ENCODE results near the gene MRPL50. TPM values are rescaled to one million over a fixed set of nuclear protein-coding genes. Genes with fewer than 3 reads are reported as not detected.

Gene MRPL50
- total RNA-seq, 1 donor from 2014 or later = 10.9 TPM

- no peak overlapping the region for H3K4me3 ChIP-seq
- H3K4me1 ChIP-seq = no peaks in the 10 kb centered on the region
- H3K27ac ChIP-seq = no peak overlapping the region
- ATAC-seq (peak; percentile 45 to 71), DNase-seq (no peak)
- H3K9me3 ChIP-seq = no peaks in the 10 kb centered on the region
- TF ChIP-seq, protein P1, sequence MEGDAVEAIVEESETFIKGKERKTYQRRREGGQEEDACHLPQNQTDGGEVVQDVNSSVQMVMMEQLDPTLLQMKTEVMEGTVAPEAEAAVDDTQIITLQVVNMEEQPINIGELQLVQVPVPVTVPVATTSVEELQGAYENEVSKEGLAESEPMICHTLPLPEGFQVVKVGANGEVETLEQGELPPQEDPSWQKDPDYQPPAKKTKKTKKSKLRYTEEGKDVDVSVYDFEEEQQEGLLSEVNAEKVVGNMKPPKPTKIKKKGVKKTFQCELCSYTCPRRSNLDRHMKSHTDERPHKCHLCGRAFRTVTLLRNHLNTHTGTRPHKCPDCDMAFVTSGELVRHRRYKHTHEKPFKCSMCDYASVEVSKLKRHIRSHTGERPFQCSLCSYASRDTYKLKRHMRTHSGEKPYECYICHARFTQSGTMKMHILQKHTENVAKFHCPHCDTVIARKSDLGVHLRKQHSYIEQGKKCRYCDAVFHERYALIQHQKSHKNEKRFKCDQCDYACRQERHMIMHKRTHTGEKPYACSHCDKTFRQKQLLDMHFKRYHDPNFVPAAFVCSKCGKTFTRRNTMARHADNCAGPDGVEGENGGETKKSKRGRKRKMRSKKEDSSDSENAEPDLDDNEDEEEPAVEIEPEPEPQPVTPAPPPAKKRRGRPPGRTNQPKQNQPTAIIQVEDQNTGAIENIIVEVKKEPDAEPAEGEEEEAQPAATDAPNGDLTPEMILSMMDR (IDR thresholded peaks at IDR 0.05) = no peak
- no peaks in the 10 kb centered on the region for H3K27me3 ChIP-seq (ENCODE audit: low read depth)
- no peaks in the 10 kb centered on the region for H3K36me3 ChIP-seq
- intact Hi-C loops (cut with DNase I) = no loop called here
Observed at GRCh38 chr9:101434998-101435397, 36.6 kb upstream of the MRPL50 start.

DNA sequence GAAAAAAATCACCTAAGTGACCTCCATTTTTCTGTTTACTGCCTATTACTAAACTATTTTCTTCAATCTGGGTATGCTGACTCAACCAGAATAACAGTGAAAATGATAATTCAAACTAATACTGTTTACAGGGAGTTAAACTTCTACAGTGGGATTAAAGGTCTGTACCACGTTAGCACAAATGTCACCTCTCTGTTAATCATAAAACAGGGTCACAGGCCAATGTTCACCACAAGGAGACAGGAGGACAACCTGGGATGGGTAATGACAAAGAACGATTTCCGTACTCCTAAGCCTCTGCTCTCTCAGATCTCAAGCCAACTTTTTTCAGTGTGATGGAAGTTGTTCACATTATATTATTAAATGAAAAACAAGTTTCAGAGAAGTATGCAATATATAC lies 34.8 kb upstream of the MRPL50 start:
- intact Hi-C loops (cut with DNase I) = no loop called here
- Histone ChIP-seq H3K27me3 (ENCODE audit: low read depth) (no peaks in the 10 kb centered on the region), H3K36me3 (no peaks in the 10 kb centered on the region), H3K4me1 (no peaks in the 10 kb centered on the region), H3K27ac (no peak overlapping the region), H3K9me3 (no peaks in the 10 kb centered on the region), H3K4me3 (no peak overlapping the region)
- ATAC-seq (no peak), DNase-seq (no peak)
- TF ChIP-seq, protein P1 (IDR thresholded peaks at IDR 0.05) = no peak

DNA sequence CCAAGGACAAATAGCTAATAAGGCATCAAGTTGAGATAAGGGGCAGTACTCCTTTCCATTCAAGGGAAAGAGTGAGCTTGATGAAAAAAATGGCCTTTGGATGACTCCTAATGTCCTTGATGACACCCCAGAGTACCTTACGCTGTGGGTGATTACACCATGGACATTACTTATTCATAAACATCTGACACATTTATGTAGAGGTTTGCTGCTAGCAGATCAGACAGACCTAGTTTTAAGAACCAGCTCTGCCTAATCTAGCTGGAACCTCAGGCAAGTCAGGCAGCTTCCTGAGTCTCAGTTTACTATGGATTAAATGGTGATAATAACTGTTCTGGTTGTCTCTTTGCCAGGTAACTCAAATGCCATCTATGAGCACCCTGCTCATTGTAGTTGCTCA lies 34.3 kb upstream of the MRPL50 start:
- H3K27ac ChIP-seq = no peak overlapping the region
- TF ChIP-seq, protein P1 (IDR thresholded peaks at IDR 0.05) = no peak
- no peaks in the 10 kb centered on the region for H3K27me3 ChIP-seq (ENCODE audit: low read depth)
- intact Hi-C loops (cut with DNase I) = no loop called here
- H3K9me3 ChIP-seq = no peaks in the 10 kb centered on the region
- H3K4me1 ChIP-seq = no peaks in the 10 kb centered on the region
- DNase-seq = no peak
- no peak for ATAC-seq
- H3K36me3 ChIP-seq = no peaks in the 10 kb centered on the region
- H3K4me3 ChIP-seq = no peak overlapping the region

- Histone ChIP-seq H3K36me3 (no peaks in the 10 kb centered on the region), H3K27ac (no peak overlapping the region), H3K27me3 (ENCODE audit: low read depth) (no peaks in the 10 kb centered on the region), H3K4me1 (no peaks in the 10 kb centered on the region), H3K4me3 (no peak overlapping the region), H3K9me3 (no peaks in the 10 kb centered on the region)
- TF ChIP-seq, protein P1 (IDR thresholded peaks at IDR 0.05) = no peak
- intact Hi-C loops (cut with DNase I) = no loop called here
- ATAC-seq (no peak), DNase-seq (no peak)
Observed at GRCh38 chr9:101432171-101432570, 33.8 kb upstream of the MRPL50 start.

- no peaks in the 10 kb centered on the region for H3K27me3 ChIP-seq (ENCODE audit: low read depth)
- H3K27ac ChIP-seq = no peak overlapping the region
- no peak overlapping the region for H3K4me3 ChIP-seq
- H3K4me1 ChIP-seq = no peaks in the 10 kb centered on the region
- ATAC-seq (no peak), DNase-seq (no peak)
- no peaks in the 10 kb centered on the region for H3K36me3 ChIP-seq
- TF ChIP-seq, protein P1 (IDR thresholded peaks at IDR 0.05) = no peak
- intact Hi-C loops (cut with DNase I) = no loop called here
- H3K9me3 ChIP-seq = no peaks in the 10 kb centered on the region
Observed at GRCh38 chr9:101429736-101430135, 31.3 kb upstream of the MRPL50 start.

DNA sequence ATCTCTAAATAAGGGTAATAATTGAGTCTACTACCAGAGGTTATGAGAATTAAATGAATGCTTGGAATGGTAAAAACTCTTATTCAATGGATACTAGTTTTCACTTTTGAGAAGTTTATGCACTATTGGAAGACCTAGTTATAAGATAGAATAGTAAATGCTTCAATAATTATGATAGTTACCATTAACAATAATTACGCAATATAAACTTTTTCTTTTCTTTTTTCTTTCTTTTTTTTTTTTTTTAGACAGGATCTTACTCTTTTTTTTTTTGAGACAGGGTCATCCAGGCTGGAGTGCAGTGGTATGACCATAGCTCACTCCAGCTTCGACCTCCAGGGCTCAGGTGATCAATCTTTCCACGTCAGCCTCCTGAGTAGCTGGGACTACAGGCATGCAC lies 30.5 kb upstream of the MRPL50 start:
- TF ChIP-seq, protein P1 (IDR thresholded peaks at IDR 0.05) = no peak
- intact Hi-C loops (cut with DNase I) = no loop called here
- H3K36me3 ChIP-seq = no peaks in the 10 kb centered on the region
- no peaks in the 10 kb centered on the region for H3K4me1 ChIP-seq
- H3K9me3 ChIP-seq = no peaks in the 10 kb centered on the region
- DNase-seq = no peak
- no peaks in the 10 kb centered on the region for H3K27me3 ChIP-seq (ENCODE audit: low read depth)
- H3K4me3 ChIP-seq = no peak overlapping the region
- H3K27ac ChIP-seq = no peak overlapping the region
- no peak for ATAC-seq

Data from lower lobe of right lung (tissue), 2 donors.